CD14-positive monocyte (primary cell): Measurements from ENCODE around the gene C5. TPM values are rescaled to one million over a fixed set of nuclear protein-coding genes. Genes with fewer than 3 reads are reported as not detected.

Experiments
- DNase-seq, 3 donors: peaks; one replicate each; pipeline ENCODE4 v3.0.0-alpha.2; 2011 to 2022
- H2AFZ ChIP-seq: 2 replicates; pipeline ENCODE4 v1.6.0; 2012; ENCODE audit warnings: mild to moderate bottlenecking, low read depth, low read length, inconsistent platforms; ENCODE audit not compliant: insufficient read depth, poor library complexity, severe bottlenecking
- H3K27ac ChIP-seq, 2 donors: 1 replicate in 1 of 2; 2 replicates in 1 of 2; pipeline ENCODE4 v1.5.1; 2012 to 2013; ENCODE audit warnings: low read length in 2 of 2, control low read depth in 1 of 2, inconsistent platforms in 1 of 2, low read depth in 1 of 2, mild to moderate bottlenecking in 1 of 2
- H3K27me3 ChIP-seq, 2 donors: one replicate each; pipeline versions ENCODE4 v1.6.0 to v1.6.1; 2011 to 2013; ENCODE audit warnings: low read length in 2 of 2; ENCODE audit not compliant: control insufficient read depth in 2 of 2, insufficient read depth in 2 of 2
- H3K36me3 ChIP-seq, 2 donors: replicated peaks in 1 of 2; 1 replicate in 1 of 2; 2 replicates in 1 of 2; pipeline versions ENCODE4 v1.5.1 to v1.6.1; 2012 to 2013; ENCODE audit warnings: low read length in 2 of 2, control low read depth in 1 of 2, inconsistent platforms in 1 of 2, mild to moderate bottlenecking in 1 of 2; ENCODE audit not compliant: insufficient read depth in 2 of 2, control insufficient read depth in 1 of 2
- H3K4me1 ChIP-seq, 2 donors: 1 replicate in 1 of 2; 2 replicates in 1 of 2; pipeline versions ENCODE4 v1.5.1 to v1.6.1; 2012 to 2013; ENCODE audit warnings: low read length in 2 of 2, control low read depth in 1 of 2, inconsistent platforms in 1 of 2, mild to moderate bottlenecking in 1 of 2, moderate library complexity in 1 of 2; ENCODE audit not compliant: insufficient read depth in 2 of 2, control insufficient read depth in 1 of 2
- H3K4me2 ChIP-seq: replicated peaks from 2 replicates; pipeline ENCODE3; 2012; ENCODE audit warnings: low read length, moderate library complexity, mild to moderate bottlenecking; ENCODE audit not compliant: poor library complexity, severe bottlenecking; ENCODE audit errors: extremely low read depth
- H3K4me3 ChIP-seq, 3 experiments: fragments of 200-600 bp in 1 of 3; sonication (generic) in 1 of 3; replicated peaks in 1 of 3; 1 replicate in 2 of 3; 2 replicates in 1 of 3; pipeline ENCODE4 v1.5.1; 2011 to 2013; ENCODE audit warnings: low read length in 3 of 3, mild to moderate bottlenecking in 3 of 3, control low read depth in 2 of 3, low read depth in 2 of 3, inconsistent platforms in 1 of 3, moderate library complexity in 1 of 3
- H3K79me2 ChIP-seq: 2 replicates; pipeline ENCODE4 v1.6.0; 2012; ENCODE audit warnings: mild to moderate bottlenecking, control low read depth, inconsistent platforms, low read length, moderate library complexity; ENCODE audit not compliant: insufficient read depth
- H3K9ac ChIP-seq: 2 replicates; pipeline ENCODE4 v1.6.0; 2017; ENCODE audit warnings: low read length, mild to moderate bottlenecking; ENCODE audit not compliant: insufficient read depth, poor library complexity, severe bottlenecking
- H3K9me3 ChIP-seq, 2 donors: replicated peaks in 1 of 2; 1 replicate in 1 of 2; 2 replicates in 1 of 2; pipeline versions ENCODE4 v1.5.1 to v1.6.1; 2012 to 2013; ENCODE audit warnings: low read length in 2 of 2, control low read depth in 1 of 2; ENCODE audit not compliant: control insufficient read depth in 1 of 2, insufficient read depth in 1 of 2
- H4K20me1 ChIP-seq: 2 replicates; pipeline ENCODE4 v1.6.0; 2012; ENCODE audit warnings: mild to moderate bottlenecking, low read length, control low read depth, moderate library complexity; ENCODE audit not compliant: insufficient read depth
- H3K27ac Mint-ChIP-seq, 7 donors: one replicate each; pipeline ENCODE4 v1.8.0; 2020; ENCODE audit warnings: mild to moderate bottlenecking in 7 of 7, mixed read lengths in 7 of 7, moderate library complexity in 6 of 7, inconsistent platforms in 2 of 7
- H3K27me3 Mint-ChIP-seq, 3 donors: one replicate each; pipeline ENCODE4 v1.8.0; 2021 to 2022; ENCODE audit warnings: low read depth in 3 of 3, mild to moderate bottlenecking in 3 of 3, mixed read lengths in 3 of 3, moderate library complexity in 3 of 3, inconsistent platforms in 1 of 3
- H3K36me3 Mint-ChIP-seq, 2 donors: one replicate each; pipeline ENCODE4 v1.8.0; 2020; ENCODE audit warnings: mixed read lengths in 2 of 2, inconsistent platforms in 1 of 2, mild to moderate bottlenecking in 1 of 2
- H3K4me1 Mint-ChIP-seq: one replicate; pipeline ENCODE4 v1.8.0; 2020; ENCODE audit warnings: mild to moderate bottlenecking, mixed read lengths
- H3K4me3 Mint-ChIP-seq, 2 donors: one replicate each; pipeline ENCODE4 v1.8.0; 2020; ENCODE audit warnings: mild to moderate bottlenecking in 2 of 2, mixed read lengths in 2 of 2, moderate library complexity in 1 of 2
- H3K9me3 Mint-ChIP-seq, 7 donors: one replicate each; pipeline ENCODE4 v1.8.0; 2020 to 2022; ENCODE audit warnings: mixed read lengths in 7 of 7, mild to moderate bottlenecking in 6 of 7, moderate library complexity in 6 of 7, inconsistent platforms in 2 of 7
- CTCF ChIP-seq: fragments of 200-600 bp; IDR thresholded peaks from one replicate; pipeline ENCODE4 v1.8.0; 2022; ENCODE audit warnings: antibody characterized with exemption, mild to moderate bottlenecking
- WGBS: methylation state at CpG from one replicate; pipeline ENCODE4 v1.1.5; 2013; ENCODE audit warnings: missing lambda C conversion rate; ENCODE audit not compliant: insufficient coverage; 5-methylcytosine and 5-hydroxymethylcytosine counted together
- intact Hi-C, 2 donors: fragments of 100-400 bp; cut with micrococcal nuclease; formaldehyde crosslinking; loops; one replicate each; pipeline versions ENCODE4 v1.15.0 to v1.15.1; 2023
- polyA plus RNA-seq, 3 donors: library from polyadenylated mRNA; depleted of rRNA in 1 of 3; unstranded in 2 of 3; stranded (reverse) in 1 of 3; fragments of 300-500 nt in 2 of 3; fragments of >200 nt in 1 of 3; fragmentation: Illumina TruSeq in 2 of 3; gene quantifications; 1 replicate in 2 of 3; 2 replicates in 1 of 3; pipeline ENCODE4 v1.2.3, GENCODE V29; 2012 to 2021

The C5 gene
- polyA plus RNA-seq, 3 donors = 0.66 to 3.5 (median 1.2) TPM

GRCh38 chr9:120978987-120979386 is 71.1 kb downstream of the C5 start:
- Mint-ChIP-seq H3K4me3 (no peak overlapping the region), H3K4me1 (peaks cover 9% of the 10 kb centered on the region), H3K9me3 (peaks cover 0 to 3% (median 0%) of the 10 kb centered on the region in 7 donors), H3K36me3 (peaks cover 3 to 8% of the 10 kb centered on the region in 2 donors), H3K27ac (no peak overlapping the region), H3K27me3 (peaks cover 0 to 1% (median 0%) of the 10 kb centered on the region in 3 donors)
- Histone ChIP-seq H3K27ac (no peak overlapping the region), H3K4me1 (no peaks in the 10 kb centered on the region), H3K27me3 (no peaks in the 10 kb centered on the region), H3K4me3 (no peak overlapping the region), H4K20me1 (no peaks in the 10 kb centered on the region), H3K9ac (no peak overlapping the region), H3K4me2 (no peak overlapping the region), H2AFZ (no peak overlapping the region), H3K9me3 (no peaks in the 10 kb centered on the region), H3K79me2 (no peaks in the 10 kb centered on the region), H3K36me3 (no peaks in the 10 kb centered on the region)
- intact Hi-C loops = no loop called here
- no peak for TF ChIP-seq CTCF
- DNase-seq = no peak
- 97% methylated on average over 3 of the region's 3 CpGs for WGBS

GRCh38 chr9:120977321-120977720 is 72.8 kb downstream of the C5 start:
- no CpG with 5 or more reads among the region's 1 CpG for WGBS
- TF ChIP-seq CTCF = no peak
- no peak overlapping the region for H3K27ac Mint-ChIP-seq

More at GRCh38 chr9:120977321-120977720, 72.8 kb downstream of the C5 start:
- intact Hi-C loops = no loop called here
- Histone ChIP-seq H3K27me3 (no peaks in the 10 kb centered on the region), H3K79me2 (no peaks in the 10 kb centered on the region), H2AFZ (no peak overlapping the region), H3K9me3 (no peaks in the 10 kb centered on the region), H3K36me3 (no peaks in the 10 kb centered on the region), H3K27ac (no peak overlapping the region), H3K4me1 (no peaks in the 10 kb centered on the region), H4K20me1 (no peaks in the 10 kb centered on the region), H3K4me3 (no peak overlapping the region), H3K4me2 (no peak overlapping the region), H3K9ac (no peak overlapping the region)
- H3K4me3 Mint-ChIP-seq = no peak overlapping the region
- peaks cover 0 to 3% (median 0%) of the 10 kb centered on the region in 7 donors for H3K9me3 Mint-ChIP-seq
- peaks cover 0 to 1% (median 0%) of the 10 kb centered on the region in 3 donors for H3K27me3 Mint-ChIP-seq
- H3K36me3 Mint-ChIP-seq = peaks cover 3 to 8% of the 10 kb centered on the region in 2 donors
- DNase-seq = no peak
- peaks cover 9% of the 10 kb centered on the region for H3K4me1 Mint-ChIP-seq
